Peyer's patch (tissue), 4 donors: Measurements from ENCODE around the gene OPCML.

Source experiments
- POLR2A ChIP-seq, 2 donors: fragments of 450-650 bp; IDR thresholded peaks; one replicate each; pipeline ENCODE4 v1.5.1; 2017; ENCODE audit warnings: antibody characterized with exemption in 2 of 2, mild to moderate bottlenecking in 2 of 2, moderate library complexity in 2 of 2
- TF ChIP-seq, protein P1 (sequence below), 6 experiments: fragments of 450-650 bp in 4 of 6; fragments of 200-600 bp in 2 of 6; sonication (generic) in 1 of 6; IDR thresholded peaks; one replicate each; pipeline ENCODE4 v1.5.1; 2017 to 2019; ENCODE audit warnings: antibody characterized with exemption in 6 of 6, mild to moderate bottlenecking in 3 of 6, moderate library complexity in 1 of 6

- TF ChIP-seq POLR2A (IDR thresholded peaks at IDR 0.05), result no peak
- TF ChIP-seq, protein P1, sequence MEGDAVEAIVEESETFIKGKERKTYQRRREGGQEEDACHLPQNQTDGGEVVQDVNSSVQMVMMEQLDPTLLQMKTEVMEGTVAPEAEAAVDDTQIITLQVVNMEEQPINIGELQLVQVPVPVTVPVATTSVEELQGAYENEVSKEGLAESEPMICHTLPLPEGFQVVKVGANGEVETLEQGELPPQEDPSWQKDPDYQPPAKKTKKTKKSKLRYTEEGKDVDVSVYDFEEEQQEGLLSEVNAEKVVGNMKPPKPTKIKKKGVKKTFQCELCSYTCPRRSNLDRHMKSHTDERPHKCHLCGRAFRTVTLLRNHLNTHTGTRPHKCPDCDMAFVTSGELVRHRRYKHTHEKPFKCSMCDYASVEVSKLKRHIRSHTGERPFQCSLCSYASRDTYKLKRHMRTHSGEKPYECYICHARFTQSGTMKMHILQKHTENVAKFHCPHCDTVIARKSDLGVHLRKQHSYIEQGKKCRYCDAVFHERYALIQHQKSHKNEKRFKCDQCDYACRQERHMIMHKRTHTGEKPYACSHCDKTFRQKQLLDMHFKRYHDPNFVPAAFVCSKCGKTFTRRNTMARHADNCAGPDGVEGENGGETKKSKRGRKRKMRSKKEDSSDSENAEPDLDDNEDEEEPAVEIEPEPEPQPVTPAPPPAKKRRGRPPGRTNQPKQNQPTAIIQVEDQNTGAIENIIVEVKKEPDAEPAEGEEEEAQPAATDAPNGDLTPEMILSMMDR (IDR thresholded peaks at IDR 0.05), result no peak
Observed at GRCh38 chr11:133269267-133269666, 263.0 kb downstream of the OPCML start.
